ENCODE measurements around the gene MAST3.

The MAST3 gene

DNA sequence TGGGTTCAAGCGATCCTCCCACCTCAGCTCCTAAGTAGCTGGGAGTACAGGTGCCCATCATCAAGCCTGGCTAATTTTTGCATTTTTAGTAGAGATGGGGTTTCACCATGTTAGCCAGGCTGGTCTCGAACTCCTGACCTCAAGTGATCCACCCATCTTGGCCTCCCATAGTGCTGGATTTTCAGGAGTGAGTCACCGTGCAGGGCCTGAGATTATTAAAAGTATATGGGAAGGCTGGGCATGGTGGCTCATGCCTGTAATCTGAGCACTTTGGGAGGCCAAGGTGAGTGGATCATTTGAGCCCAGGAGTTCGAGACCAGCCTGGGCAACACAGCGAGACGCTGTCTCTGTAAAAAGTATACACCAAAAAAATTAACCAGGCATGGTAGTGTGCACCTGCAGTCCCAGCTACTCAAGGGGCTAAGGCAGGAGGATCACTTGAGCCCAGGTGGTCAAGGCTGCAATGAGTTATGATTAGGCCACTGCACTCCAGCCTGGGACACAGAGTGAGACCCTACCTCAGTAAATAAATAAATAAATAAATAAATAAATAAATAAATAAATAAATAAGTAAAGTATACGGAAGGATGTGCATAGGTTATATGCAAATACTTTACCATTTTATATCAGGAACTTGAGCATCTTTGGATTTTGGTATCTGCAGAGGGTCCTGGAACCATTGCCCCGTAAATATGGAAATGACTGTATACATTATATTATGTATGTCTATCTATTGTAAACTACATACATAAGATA lies 11.7 kb upstream of the MAST3 start (continued):
- TF ChIP-seq, protein P1, sequence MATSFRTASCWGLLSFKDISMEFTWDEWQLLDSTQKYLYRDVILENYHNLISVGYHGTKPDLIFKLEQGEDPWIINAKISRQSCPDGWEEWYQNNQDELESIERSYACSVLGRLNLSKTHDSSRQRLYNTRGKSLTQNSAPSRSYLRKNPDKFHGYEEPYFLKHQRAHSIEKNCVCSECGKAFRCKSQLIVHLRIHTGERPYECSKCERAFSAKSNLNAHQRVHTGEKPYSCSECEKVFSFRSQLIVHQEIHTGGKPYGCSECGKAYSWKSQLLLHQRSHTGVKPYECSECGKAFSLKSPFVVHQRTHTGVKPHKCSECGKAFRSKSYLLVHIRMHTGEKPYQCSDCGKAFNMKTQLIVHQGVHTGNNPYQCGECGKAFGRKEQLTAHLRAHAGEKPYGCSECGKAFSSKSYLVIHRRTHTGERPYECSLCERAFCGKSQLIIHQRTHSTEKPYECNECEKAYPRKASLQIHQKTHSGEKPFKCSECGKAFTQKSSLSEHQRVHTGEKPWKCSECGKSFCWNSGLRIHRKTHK (tag by site-specific recombination; IDR thresholded peaks at IDR 0.05) = no peak
- TF ChIP-seq ZNF837 (tag by site-specific recombination; IDR thresholded peaks at IDR 0.05) = no peak
- TF ChIP-seq ZNF549 (tag by site-specific recombination; IDR thresholded peaks at IDR 0.05) = no peak
- no peak for TF ChIP-seq ZNF548 (tag by site-specific recombination; IDR thresholded peaks at IDR 0.05)
- TF ChIP-seq ZNF768 (tag by site-specific recombination; IDR thresholded peaks at IDR 0.05) = no peak
- TF ChIP-seq, protein P2, sequence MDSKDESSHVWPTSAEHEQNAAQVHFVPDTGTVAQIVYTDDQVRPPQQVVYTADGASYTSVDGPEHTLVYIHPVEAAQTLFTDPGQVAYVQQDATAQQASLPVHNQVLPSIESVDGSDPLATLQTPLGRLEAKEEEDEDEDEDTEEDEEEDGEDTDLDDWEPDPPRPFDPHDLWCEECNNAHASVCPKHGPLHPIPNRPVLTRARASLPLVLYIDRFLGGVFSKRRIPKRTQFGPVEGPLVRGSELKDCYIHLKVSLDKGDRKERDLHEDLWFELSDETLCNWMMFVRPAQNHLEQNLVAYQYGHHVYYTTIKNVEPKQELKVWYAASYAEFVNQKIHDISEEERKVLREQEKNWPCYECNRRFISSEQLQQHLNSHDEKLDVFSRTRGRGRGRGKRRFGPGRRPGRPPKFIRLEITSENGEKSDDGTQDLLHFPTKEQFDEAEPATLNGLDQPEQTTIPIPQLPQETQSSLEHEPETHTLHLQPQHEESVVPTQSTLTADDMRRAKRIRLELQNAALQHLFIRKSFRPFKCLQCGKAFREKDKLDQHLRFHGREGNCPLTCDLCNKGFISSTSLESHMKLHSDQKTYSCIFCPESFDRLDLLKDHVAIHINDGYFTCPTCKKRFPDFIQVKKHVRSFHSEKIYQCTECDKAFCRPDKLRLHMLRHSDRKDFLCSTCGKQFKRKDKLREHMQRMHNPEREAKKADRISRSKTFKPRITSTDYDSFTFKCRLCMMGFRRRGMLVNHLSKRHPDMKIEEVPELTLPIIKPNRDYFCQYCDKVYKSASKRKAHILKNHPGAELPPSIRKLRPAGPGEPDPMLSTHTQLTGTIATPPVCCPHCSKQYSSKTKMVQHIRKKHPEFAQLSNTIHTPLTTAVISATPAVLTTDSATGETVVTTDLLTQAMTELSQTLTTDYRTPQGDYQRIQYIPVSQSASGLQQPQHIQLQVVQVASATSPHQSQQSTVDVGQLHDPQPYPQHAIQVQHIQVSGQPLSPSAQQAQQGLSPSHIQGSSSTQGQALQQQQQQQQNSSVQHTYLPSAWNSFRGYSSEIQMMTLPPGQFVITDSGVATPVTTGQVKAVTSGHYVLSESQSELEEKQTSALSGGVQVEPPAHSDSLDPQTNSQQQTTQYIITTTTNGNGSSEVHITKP (tag by site-specific recombination; IDR thresholded peaks at IDR 0.05) = no peak
- TF ChIP-seq, protein P3, sequence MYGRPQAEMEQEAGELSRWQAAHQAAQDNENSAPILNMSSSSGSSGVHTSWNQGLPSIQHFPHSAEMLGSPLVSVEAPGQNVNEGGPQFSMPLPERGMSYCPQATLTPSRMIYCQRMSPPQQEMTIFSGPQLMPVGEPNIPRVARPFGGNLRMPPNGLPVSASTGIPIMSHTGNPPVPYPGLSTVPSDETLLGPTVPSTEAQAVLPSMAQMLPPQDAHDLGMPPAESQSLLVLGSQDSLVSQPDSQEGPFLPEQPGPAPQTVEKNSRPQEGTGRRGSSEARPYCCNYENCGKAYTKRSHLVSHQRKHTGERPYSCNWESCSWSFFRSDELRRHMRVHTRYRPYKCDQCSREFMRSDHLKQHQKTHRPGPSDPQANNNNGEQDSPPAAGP (tag by site-specific recombination; IDR thresholded peaks at IDR 0.05) = no peak
- TF ChIP-seq, protein P4, sequence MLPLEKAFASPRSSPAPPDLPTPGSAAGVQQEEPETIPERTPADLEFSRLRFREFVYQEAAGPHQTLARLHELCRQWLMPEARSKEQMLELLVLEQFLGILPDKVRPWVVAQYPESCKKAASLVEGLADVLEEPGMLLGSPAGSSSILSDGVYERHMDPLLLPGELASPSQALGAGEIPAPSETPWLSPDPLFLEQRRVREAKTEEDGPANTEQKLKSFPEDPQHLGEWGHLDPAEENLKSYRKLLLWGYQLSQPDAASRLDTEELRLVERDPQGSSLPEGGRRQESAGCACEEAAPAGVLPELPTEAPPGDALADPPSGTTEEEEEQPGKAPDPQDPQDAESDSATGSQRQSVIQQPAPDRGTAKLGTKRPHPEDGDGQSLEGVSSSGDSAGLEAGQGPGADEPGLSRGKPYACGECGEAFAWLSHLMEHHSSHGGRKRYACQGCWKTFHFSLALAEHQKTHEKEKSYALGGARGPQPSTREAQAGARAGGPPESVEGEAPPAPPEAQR (tag by site-specific recombination; IDR thresholded peaks at IDR 0.05) = no peak
- no peak for TF ChIP-seq ZSCAN16 (tag by site-specific recombination; IDR thresholded peaks at IDR 0.05)
- TF ChIP-seq ZNF416 (tag by site-specific recombination; IDR thresholded peaks at IDR 0.05) = no peak
- TF ChIP-seq, protein P5, sequence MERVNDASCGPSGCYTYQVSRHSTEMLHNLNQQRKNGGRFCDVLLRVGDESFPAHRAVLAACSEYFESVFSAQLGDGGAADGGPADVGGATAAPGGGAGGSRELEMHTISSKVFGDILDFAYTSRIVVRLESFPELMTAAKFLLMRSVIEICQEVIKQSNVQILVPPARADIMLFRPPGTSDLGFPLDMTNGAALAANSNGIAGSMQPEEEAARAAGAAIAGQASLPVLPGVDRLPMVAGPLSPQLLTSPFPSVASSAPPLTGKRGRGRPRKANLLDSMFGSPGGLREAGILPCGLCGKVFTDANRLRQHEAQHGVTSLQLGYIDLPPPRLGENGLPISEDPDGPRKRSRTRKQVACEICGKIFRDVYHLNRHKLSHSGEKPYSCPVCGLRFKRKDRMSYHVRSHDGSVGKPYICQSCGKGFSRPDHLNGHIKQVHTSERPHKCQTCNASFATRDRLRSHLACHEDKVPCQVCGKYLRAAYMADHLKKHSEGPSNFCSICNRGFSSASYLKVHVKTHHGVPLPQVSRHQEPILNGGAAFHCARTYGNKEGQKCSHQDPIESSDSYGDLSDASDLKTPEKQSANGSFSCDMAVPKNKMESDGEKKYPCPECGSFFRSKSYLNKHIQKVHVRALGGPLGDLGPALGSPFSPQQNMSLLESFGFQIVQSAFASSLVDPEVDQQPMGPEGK (tag by site-specific recombination; IDR thresholded peaks at IDR 0.05) = no peak
- TF ChIP-seq ZNF404 (tag by site-specific recombination; IDR thresholded peaks at IDR 0.05) = 0 out of 2 replicates have a peak, but pooled peaks have one; percentile 38
- no peak for TF ChIP-seq MEIS1 (CRISPR knock-in tag; IDR thresholded peaks at IDR 0.05; ENCODE audit: borderline replicate concordance)
- no peak for TF ChIP-seq ZNF221 (tag by site-specific recombination; IDR thresholded peaks at IDR 0.05; ENCODE audit: borderline replicate concordance)
- TF ChIP-seq, protein P6, sequence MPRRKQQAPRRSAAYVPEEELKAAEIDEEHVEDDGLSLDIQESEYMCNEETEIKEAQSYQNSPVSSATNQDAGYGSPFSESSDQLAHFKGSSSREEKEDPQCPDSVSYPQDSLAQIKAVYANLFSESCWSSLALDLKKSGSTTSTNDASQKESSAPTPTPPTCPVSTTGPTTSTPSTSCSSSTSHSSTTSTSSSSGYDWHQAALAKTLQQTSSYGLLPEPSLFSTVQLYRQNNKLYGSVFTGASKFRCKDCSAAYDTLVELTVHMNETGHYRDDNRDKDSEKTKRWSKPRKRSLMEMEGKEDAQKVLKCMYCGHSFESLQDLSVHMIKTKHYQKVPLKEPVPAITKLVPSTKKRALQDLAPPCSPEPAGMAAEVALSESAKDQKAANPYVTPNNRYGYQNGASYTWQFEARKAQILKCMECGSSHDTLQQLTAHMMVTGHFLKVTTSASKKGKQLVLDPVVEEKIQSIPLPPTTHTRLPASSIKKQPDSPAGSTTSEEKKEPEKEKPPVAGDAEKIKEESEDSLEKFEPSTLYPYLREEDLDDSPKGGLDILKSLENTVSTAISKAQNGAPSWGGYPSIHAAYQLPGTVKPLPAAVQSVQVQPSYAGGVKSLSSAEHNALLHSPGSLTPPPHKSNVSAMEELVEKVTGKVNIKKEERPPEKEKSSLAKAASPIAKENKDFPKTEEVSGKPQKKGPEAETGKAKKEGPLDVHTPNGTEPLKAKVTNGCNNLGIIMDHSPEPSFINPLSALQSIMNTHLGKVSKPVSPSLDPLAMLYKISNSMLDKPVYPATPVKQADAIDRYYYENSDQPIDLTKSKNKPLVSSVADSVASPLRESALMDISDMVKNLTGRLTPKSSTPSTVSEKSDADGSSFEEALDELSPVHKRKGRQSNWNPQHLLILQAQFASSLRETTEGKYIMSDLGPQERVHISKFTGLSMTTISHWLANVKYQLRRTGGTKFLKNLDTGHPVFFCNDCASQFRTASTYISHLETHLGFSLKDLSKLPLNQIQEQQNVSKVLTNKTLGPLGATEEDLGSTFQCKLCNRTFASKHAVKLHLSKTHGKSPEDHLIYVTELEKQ (tag by site-specific recombination; IDR thresholded peaks at IDR 0.05; ENCODE audit: borderline replicate concordance) = no peak
- no peak for TF ChIP-seq ZEB2 (tag by site-specific recombination; IDR thresholded peaks at IDR 0.05)
- TF ChIP-seq ZNF792 (tag by site-specific recombination; IDR thresholded peaks at IDR 0.05) = no peak
- TF ChIP-seq ZNF175 (tag by site-specific recombination; IDR thresholded peaks at IDR 0.05) = no peak
- TF ChIP-seq ZNF600 (tag by site-specific recombination; IDR thresholded peaks at IDR 0.05) = no peak
- TF ChIP-seq IKZF3 (tag by site-specific recombination; IDR thresholded peaks at IDR 0.05) = no peak
- TF ChIP-seq ZNF560 (tag by site-specific recombination; IDR thresholded peaks at IDR 0.05; ENCODE audit: borderline replicate concordance) = 0 out of 2 replicates have a peak, but pooled peaks have one; percentile 29
- peak; percentile 65; the same call in 1 of the 2 replicates for TF ChIP-seq ZNF558 (tag by site-specific recombination; IDR thresholded peaks at IDR 0.05)
- TF ChIP-seq ZNF184 (tag by site-specific recombination; IDR thresholded peaks at IDR 0.05) = no peak
- no peak for TF ChIP-seq MYNN (tag by site-specific recombination; IDR thresholded peaks at IDR 0.05; ENCODE audit: borderline replicate concordance)
- no peak for TF ChIP-seq KLF16 (tag by site-specific recombination; IDR thresholded peaks at IDR 0.05)
- no peak for TF ChIP-seq SCRT1 (tag by site-specific recombination; IDR thresholded peaks at IDR 0.05; ENCODE audit: borderline replicate concordance)
- no peak for TF ChIP-seq KLF1 (tag by site-specific recombination; IDR thresholded peaks at IDR 0.05)

All from HEK293 (cell line).